ENCODE results near the gene ACACB. TPM values are rescaled to one million over a fixed set of nuclear protein-coding genes. Genes with fewer than 3 reads are reported as not detected.

Gene ACACB
- polyA plus RNA-seq, 2 of the 4 experiments (the other 2 are of a cell fraction) = 6.8 to 7.6 TPM

DNA sequence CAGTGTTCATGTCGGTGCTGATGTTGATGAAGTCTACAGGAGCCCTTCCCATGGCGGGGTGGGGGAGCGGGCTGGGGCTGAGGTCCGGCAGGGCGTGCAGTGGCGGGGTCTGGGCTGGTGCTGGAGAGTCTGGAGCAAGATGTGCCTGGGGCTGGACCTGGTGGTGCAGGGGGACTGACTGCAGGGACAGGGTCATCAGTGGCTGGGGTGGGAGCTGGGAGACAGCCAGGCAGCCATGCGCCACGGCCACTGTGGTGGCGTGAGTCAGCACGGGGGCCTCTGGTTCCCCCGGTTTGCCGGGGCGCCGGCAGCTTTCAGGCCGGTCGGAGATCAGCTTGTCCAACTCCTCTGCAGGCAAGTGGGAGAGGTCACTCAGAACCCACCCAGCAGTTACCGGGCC lies 165.1 kb downstream of the ACACB start:
- TF ChIP-seq HOXB13 (CRISPR knock-in tag; IDR thresholded peaks at IDR 0.05; ENCODE audit: low read depth) = no peak
- no peak for TF ChIP-seq RAD21 (conservative IDR thresholded peaks at IDR 0.05 in 1 of 2, IDR thresholded peaks at IDR 0.05 in 1 of 2)
- no peak for TF ChIP-seq ZSCAN20 (CRISPR knock-in tag; IDR thresholded peaks at IDR 0.05)
- ATAC-seq (no peak), FAIRE-seq (no peak), DNase-seq (ENCODE audit: low read depth in 1 of 2, low spot score in 1 of 2) (no peak)
- CTCF ChIA-PET = interaction anchor here (2.8 kb wide), 1 partner anchor 17 kb away, joined by 11 read pairs; no protein-coding TSS in a partner anchor
- Histone ChIP-seq H3K4me1 (peaks cover 28% of the 10 kb centered on the region), H3K9me3 (no peaks in the 10 kb centered on the region), H3K4me3 (no peak overlapping the region), H3K4me2 (no peak overlapping the region), H3K27ac (no peak overlapping the region)
- 91% methylated on average over 12 of the region's 17 CpGs for WGBS (ENCODE audit: missing lambda C conversion rate)
- POLR2A ChIA-PET = no interaction called here

DNA sequence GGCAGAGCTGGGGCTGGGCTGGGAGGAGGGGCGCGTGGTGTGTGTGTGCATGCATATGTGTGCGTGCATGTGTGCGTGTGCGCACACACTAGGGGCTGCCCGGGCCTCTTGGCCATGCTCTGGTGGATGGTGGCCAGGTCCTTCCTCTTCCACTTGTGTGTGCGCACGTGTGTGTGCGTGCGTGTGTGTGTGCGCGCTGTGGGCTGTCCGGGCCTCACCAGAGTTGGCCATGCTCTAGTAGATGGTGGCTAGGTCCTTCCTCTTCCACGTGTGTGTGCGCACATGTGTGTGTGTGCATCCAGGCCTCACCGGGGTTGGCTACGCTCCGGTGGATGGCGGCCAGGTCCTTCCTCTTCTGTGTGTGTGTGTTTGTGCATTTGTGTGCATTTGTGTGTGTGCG lies 168.0 kb downstream of the ACACB start:
- no peak overlapping the region for H3K27ac ChIP-seq
- H3K4me1 ChIP-seq = no peaks in the 10 kb centered on the region
- FAIRE-seq (no peak), ATAC-seq (no peak), DNase-seq (ENCODE audit: low read depth in 1 of 2, low spot score in 1 of 2) (no peak)
- POLR2A ChIA-PET = no interaction called here
- CTCF ChIA-PET = no interaction called here
- 85% methylated on average over 20 of the region's 20 CpGs for WGBS (ENCODE audit: missing lambda C conversion rate)
- H3K4me2 ChIP-seq = no peak overlapping the region
- no peaks in the 10 kb centered on the region for H3K9me3 ChIP-seq
- TF ChIP-seq NFE2L2 (conservative IDR thresholded peaks at IDR 0.05; ENCODE audit: low read length) (no peak), ZNF302 (CRISPR knock-in tag; IDR thresholded peaks at IDR 0.05) (no peak), POLR2AphosphoS2 (conservative IDR thresholded peaks at IDR 0.05; ENCODE audit: low read length) (no peak), MYC (IDR thresholded peaks at IDR 0.05; ENCODE audit: borderline replicate concordance, low read length) (no peak), TFCP2L1 (CRISPR knock-in tag; IDR thresholded peaks at IDR 0.05) (no peak), CEBPB (IDR thresholded peaks at IDR 0.05) (no peak), JUN (IDR thresholded peaks at IDR 0.05) (no peak)
- TF ChIP-seq, protein P1, sequence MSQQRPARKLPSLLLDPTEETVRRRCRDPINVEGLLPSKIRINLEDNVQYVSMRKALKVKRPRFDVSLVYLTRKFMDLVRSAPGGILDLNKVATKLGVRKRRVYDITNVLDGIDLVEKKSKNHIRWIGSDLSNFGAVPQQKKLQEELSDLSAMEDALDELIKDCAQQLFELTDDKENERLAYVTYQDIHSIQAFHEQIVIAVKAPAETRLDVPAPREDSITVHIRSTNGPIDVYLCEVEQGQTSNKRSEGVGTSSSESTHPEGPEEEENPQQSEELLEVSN (IDR thresholded peaks at IDR 0.05; ENCODE audit: borderline replicate concordance, low read depth) = no peak
- H3K4me3 ChIP-seq = no peak overlapping the region

DNA sequence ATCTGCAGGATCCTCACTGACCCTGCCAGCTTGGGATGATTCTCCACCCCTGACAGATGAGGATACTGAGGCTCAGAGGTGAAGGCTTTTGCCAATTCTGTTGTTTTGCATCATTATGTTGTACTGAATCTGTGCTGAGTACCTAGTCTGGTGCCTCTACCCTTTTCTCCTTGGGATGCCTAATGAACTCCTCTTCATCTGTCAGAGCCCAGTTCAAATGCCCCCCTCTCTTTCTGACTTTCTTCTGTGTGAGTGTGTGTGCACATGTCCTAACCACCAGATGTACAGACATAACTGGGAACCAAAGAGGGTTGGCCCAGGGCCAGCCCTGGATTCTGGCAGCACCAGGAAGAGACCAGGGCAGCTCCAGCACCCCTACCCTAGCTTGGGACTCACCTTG lies 169.9 kb downstream of the ACACB start:
- ChIA-PET POLR2A (interaction anchor here (0.6 kb wide), 1 partner anchor 542 kb away, joined by 4 read pairs; no protein-coding TSS in a partner anchor), CTCF (interaction anchor here (0.8 to 1.1 kb wide), 3 partner anchors 23 to 107 kb away, joined by 3 read pairs; no protein-coding TSS in a partner anchor)
- Histone ChIP-seq H3K27ac (no peak overlapping the region), H3K4me3 (no peak overlapping the region), H3K4me2 (no peak overlapping the region), H3K4me1 (no peaks in the 10 kb centered on the region), H3K9me3 (no peaks in the 10 kb centered on the region)
- TF ChIP-seq, protein P2, sequence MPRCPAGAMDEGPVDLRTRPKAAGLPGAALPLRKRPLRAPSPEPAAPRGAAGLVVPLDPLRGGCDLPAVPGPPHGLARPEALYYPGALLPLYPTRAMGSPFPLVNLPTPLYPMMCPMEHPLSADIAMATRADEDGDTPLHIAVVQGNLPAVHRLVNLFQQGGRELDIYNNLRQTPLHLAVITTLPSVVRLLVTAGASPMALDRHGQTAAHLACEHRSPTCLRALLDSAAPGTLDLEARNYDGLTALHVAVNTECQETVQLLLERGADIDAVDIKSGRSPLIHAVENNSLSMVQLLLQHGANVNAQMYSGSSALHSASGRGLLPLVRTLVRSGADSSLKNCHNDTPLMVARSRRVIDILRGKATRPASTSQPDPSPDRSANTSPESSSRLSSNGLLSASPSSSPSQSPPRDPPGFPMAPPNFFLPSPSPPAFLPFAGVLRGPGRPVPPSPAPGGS (IDR thresholded peaks at IDR 0.05) = no peak
- no peak for TF ChIP-seq EP300 (IDR thresholded peaks at IDR 0.05)
- TF ChIP-seq, protein P3, sequence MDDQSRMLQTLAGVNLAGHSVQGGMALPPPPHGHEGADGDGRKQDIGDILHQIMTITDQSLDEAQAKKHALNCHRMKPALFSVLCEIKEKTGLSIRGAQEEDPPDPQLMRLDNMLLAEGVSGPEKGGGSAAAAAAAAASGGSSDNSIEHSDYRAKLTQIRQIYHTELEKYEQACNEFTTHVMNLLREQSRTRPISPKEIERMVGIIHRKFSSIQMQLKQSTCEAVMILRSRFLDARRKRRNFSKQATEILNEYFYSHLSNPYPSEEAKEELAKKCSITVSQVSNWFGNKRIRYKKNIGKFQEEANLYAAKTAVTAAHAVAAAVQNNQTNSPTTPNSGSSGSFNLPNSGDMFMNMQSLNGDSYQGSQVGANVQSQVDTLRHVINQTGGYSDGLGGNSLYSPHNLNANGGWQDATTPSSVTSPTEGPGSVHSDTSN (IDR thresholded peaks at IDR 0.05) = no peak
- TF ChIP-seq ZC3H11A (IDR thresholded peaks at IDR 0.05) = no peak
- no peak for TF ChIP-seq RFX5 (IDR thresholded peaks at IDR 0.05)
- TF ChIP-seq EHF (CRISPR knock-in tag; IDR thresholded peaks at IDR 0.05) = no peak
- no peak for TF ChIP-seq RARB (CRISPR knock-in tag; IDR thresholded peaks at IDR 0.05)
- TF ChIP-seq, protein P1 (IDR thresholded peaks at IDR 0.05; ENCODE audit: borderline replicate concordance, low read depth) = no peak
- no peak for TF ChIP-seq MAFK (IDR thresholded peaks at IDR 0.05; ENCODE audit: partially characterized antibody)
- no peak for TF ChIP-seq FOSL2 (IDR thresholded peaks at IDR 0.05)
- no peak for TF ChIP-seq FOSL2 (CRISPR knock-in tag; IDR thresholded peaks at IDR 0.05)
- TF ChIP-seq FOXS1 (CRISPR knock-in tag; IDR thresholded peaks at IDR 0.05) = no peak
- no peak for TF ChIP-seq NPAS2 (CRISPR knock-in tag; IDR thresholded peaks at IDR 0.05; ENCODE audit: borderline replicate concordance)
- no peak for TF ChIP-seq NR3C1 (IDR thresholded peaks at IDR 0.05)
- TF ChIP-seq GATA3 (IDR thresholded peaks at IDR 0.05; ENCODE audit: borderline replicate concordance) = no peak
- DNase-seq (ENCODE audit: low read depth in 1 of 2, low spot score in 1 of 2) = no peak
- no peak for FAIRE-seq
- ATAC-seq = no peak
